ENCODE measurements around the gene CNTNAP2.
"Not testable (repeated sequence)": the region's sequence is repeated elsewhere in the genome, so short reads cannot be mapped to it uniquely, and the experiment has no call there.

CNTNAP2 gene

DNA sequence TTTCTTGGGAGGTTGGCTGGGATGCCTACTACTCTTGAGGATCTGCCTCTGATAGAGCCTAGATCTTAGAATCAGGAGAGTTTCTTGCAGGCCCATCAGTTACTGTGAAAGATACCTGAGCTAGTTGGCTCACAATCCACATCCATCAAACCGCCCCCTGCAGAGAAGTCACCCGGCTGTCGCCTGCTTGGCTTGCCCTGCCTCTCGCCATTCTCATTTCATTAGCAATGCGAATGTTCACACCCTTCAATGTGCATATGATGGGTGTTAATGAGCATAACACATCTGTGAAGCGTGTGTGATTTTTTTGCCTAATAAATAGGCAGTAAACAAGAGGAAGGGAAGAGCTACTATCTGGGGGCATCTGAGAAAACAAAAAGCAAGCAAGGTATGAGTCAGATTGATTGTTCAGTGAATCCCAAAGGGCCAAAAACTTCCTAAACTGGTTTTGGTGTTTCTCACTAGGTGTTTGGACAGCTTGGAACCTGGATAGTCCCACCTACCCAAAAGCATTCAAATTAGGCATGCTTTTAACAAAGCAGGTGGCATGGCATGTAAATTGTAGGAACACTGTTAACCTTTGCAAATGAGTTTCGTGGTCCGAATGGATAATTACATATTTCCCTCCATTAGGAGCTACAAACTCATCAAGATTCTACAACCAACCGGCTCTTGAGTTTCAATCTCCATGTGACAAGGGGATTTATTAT is 2201.7 kb downstream of the CNTNAP2 start:
- DNase-seq (ENCODE audit: low spot score), result no peak

DNA sequence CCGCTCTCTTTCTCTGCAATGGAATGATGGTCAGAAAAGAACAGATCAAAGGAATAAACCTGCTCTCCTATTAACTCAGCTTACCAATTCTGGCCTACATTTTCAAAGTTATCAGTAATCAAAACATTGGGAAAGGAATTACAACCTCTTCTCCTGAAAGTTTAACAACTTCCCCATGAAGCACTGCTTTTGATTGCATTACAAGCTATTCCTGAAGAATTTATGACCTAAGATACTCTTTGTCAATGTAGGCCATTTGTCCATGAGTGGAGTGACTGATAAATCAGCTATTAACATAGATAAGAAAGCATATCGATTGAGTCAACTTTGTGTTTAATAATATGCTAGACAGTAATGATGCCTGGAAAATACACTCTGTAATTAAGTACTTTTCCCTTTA is 2202.2 kb downstream of the CNTNAP2 start:
- DNase-seq (ENCODE audit: low spot score), result no peak

DNA sequence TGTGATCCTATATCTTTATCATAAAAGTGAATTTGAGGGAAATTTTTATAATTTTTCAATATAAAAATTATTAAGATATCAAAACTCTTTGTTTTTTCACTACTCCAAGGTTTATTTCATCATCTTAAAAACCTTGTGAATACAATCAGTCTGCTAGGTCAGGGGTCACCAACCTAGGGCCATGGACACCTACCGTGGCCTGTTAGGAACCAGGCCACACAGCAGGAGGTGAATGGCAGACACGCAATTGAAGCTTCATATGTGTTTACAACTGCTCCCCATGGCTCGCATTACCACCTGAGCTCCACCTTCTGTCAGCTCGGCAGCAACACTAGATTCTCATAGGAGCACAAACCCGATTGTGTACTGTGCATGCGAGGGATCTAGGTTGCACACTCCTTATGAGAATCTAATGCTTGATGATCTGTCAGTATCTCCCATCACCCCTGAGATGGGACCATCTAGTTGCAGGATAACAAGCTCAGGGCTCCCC is 2202.8 kb downstream of the CNTNAP2 start:
- DNase-seq (ENCODE audit: low spot score), result no peak

DNA sequence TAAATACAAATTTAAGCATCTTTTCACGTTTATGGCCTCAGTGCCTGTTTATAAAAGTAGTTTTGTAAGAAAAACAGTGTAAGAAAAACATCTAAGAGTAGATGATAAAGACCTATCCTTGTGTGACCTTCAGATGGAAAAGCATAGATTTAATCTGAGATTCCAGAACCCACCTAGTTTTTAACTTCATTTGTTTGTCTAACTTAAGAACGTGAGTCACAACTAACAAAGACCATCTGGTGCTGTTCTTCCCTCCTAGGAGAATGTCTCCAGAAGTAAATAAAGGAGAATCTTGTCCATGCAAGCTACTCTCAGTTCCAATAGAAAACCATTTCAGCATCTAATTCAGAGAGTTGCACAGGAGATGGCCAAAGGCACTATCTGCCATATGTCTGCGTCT is 2208.6 kb downstream of the CNTNAP2 start:
- no peak for DNase-seq (ENCODE audit: low spot score)

DNA sequence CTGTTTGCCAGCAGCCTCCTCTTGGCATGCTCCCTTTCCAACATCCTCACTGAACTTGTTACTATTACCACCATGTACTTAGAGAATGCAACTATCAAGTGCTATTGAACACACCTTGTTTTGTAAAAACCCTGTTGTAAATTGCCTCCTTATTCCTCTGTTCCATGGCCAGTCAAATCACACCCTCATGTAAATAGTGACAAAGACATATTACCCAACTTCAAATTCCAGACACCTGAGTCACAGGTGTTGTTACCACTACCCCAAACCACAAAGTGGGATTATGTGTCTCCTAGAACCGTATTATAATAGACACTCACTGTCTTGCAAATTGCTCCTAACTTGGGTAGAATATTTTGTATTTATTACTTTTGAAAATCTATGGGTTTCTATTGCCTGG is 2210.8 kb downstream of the CNTNAP2 start:
- DNase-seq (ENCODE audit: low spot score), result no peak

DNA sequence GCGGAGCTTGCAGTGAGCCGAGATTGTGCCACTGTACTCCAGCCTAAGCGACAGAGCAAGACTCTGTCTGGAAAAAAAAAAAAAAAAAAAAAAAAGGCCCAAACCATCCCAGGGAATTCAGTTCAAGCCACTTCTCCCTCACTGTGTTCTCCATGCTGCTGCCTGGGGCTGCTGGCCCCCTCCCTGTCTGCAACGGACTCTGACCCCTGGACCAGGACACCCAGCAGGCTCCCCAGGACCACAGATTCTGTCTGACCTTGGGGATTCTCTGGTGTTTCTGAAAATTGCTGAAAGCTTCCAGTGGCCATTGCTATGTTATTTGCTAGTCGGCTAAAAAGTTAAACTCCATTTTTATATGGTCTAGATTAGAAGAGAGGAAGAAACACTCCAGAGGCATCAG is 2212.3 kb downstream of the CNTNAP2 start:
- no peak for DNase-seq (ENCODE audit: low spot score)

DNA sequence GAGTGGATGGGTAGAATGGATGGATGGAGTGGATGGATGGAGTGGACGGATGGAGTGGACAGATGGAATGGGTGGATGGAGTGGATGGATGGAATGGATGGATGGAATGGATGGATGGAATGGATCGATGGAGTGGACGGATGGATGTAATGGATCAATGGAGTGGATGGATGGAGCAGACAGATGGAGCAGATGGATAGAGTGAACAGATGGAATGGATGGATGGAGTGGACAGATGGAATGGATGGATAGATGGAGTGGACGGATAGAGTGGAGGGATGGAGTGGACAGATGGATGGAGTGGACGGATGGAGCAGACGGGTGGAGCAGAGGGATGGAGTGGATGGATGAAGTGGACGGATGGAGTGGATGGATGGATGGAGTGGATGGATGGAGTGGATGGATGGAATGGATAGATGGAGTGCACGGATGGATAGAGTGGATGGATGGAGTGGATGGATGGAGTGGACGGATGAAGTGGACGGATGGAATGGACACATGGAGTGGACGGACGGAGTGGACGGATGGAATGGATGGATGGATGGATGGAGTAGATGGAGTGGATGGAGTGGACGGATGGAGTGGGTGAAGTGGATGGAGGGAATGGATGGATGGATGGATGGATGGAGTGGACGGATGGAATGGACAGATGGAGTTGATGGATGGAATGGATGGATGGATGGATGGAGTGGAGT is 2213.7 kb downstream of the CNTNAP2 start:
- no peak for DNase-seq (ENCODE audit: low spot score)

DNA sequence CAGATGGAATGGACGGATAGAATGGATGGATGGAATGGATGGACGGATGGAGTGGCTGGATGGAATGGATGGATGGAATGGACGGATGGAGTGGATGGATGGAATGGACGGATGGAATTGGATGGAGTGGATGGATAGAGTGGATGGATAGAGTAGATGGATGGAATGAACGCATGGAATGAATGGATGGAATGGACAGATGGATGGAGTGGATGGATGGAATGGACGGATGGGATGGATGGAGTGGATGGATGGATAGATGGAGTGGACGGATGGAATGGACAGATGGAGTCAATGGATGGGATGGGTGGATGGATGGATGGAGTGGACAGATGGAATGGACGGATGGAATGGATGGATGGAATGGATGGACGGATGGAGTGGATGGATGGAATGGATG is 2214.2 kb downstream of the CNTNAP2 start:
- DNase-seq (ENCODE audit: low spot score), result no peak

DNA sequence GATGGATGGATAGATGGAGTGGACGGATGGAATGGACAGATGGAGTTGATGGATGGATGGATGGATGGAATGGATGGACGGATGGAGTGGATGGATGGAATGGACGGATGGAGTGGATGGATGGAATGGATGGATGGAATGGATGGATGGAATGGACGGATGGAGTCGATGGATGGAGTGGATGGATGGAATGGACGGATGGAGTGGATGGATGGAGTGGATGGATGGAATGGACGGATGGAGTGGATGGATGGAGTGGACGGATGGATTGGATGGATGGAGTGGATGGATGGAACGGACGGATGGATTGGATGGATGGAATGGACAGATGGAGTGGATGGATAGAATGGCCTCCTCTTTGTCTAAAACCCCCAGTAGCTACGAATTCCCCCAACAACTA is 2214.9 kb downstream of the CNTNAP2 start:
- DNase-seq (ENCODE audit: low spot score), result not testable (repeated sequence)

DNA sequence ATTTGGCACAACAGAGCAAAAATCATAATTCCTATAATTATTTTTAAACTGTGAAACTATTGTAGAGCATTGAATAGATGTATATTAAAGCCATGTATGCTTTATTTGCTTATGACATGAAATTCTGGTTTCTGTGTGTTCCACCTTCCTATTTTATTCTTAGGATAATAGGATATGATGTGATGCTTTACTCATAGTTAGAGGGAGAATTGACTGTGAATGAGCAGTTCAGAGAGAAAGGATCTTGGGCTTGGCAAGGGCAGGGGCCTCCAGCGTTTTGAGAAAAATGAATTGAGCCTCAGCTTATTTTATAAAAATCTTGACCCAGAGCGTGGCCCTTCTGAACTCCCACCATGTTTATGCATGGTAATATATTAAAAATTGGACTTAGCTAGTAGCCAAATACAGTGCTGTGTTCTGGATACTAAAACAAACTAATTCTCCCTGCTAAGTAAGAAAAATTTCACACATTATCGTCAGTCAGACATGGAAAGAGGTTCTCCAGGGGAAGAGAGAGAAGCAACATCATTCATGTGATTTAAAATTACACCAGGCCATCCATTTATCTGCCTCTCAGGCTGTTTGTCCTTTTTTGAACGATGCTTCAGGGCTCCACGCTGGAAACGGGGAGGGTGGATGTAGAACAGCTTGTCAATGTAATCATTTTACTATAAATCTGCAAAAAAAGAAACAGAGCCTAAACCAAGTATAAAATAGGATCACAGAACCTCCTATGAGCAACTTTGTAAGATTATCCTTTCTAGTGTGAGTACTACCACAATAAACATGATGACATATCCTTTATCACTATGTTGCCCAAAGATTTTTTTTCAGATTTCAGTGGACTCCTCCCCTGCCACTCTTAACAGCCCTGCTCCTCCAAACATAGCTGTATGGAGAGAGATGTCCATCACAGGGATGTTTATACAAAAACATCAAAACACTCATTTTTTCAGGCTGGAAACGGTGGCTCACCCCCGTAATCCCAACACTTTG is 2215.9 kb downstream of the CNTNAP2 start:
- DNase-seq (ENCODE audit: low spot score), result no peak

DNA sequence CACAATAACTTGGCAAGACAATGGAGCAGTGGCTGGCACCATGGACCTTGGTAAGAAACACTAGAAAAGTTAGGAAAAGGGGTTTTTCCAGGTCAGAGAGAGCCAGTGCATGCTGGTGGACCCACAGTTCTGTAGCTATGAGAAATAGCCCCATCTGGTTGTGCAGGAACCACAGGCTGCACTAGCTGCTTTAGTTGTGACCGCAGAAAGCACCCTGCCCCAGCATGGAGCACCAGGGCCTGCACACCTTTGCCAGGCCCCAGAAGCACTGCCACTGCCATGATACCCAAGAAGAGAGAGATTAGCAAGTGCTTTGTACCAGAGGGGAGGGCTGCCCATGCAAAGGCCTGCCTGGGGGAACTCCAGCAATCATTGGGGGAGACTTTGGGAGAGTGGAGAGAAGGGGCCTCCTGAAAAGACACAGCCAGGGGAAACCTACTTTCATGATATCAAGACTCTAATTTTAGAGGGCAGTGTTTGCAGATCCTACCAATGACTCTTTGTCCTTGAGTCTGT is 2217.9 kb downstream of the CNTNAP2 start:
- no peak for DNase-seq (ENCODE audit: low spot score)

DNA sequence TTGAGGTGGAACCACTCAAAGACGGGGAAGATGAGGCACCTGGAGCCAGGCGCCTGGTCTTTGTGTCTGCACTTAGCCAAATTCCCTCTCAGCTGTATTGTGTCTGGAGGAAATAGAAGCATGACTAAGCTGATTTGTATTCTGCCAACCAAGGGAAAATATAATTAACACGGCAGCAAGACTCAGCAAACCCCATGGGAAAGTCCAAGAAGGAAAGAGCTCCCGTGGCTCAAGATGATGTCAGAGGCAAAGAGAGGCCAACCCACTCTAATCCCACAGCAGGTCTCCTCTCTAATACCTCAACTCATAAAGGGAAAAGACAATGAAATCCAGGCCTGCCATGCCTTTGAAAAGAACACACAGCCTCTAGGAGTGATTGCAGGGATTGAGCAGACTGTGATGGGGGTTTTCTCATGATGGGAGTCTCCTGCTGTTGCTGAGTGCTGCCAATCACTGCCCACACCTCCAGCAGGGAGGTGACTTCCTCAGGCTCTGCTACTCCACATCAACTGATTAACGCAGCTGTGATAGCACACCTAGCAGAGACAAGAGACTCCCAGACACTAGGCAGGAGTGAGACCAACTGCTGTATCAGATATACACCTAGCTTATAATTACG is 2218.5 kb downstream of the CNTNAP2 start:
- DNase-seq (ENCODE audit: low spot score), result no peak

DNA sequence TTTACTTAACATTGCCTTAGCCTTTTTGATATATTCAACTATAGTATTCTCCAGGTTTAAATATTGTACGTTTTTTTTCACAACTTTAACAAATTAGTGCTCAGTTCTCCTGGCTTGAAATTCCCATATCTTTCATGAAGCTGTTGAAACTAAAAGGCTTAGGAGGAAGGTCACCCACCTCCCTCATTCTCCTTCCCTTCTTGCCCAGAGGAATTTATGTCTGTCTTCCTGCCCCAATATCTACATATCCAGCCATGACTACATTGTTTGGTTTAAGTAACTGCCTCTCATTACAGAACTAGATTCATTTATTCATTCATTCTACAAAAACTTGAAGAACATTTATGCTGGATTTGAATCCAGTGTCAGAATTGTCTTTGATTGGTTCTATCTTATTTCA is 2219.2 kb downstream of the CNTNAP2 start:
- no peak for DNase-seq (ENCODE audit: low spot score)

DNA sequence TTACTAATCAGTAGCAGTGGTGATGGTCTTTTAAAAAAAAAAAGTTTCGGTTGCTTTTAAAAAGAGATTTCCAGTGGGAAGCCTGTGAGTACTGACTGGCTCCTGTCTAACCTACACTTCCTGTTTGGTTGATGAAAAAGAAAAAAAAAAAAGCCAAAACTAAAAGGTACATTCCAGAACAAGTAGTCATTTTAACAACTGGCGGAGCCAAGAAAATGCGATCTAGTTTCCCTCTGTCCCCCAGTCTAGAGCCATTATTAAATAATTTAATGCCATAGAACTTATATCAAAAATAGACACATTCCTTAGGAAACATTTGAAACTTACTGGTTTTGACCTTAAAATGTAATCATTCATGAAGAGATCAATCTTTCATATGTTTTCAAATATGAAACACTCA is 2219.8 kb downstream of the CNTNAP2 start:
- DNase-seq (ENCODE audit: low spot score), result no peak

DNA sequence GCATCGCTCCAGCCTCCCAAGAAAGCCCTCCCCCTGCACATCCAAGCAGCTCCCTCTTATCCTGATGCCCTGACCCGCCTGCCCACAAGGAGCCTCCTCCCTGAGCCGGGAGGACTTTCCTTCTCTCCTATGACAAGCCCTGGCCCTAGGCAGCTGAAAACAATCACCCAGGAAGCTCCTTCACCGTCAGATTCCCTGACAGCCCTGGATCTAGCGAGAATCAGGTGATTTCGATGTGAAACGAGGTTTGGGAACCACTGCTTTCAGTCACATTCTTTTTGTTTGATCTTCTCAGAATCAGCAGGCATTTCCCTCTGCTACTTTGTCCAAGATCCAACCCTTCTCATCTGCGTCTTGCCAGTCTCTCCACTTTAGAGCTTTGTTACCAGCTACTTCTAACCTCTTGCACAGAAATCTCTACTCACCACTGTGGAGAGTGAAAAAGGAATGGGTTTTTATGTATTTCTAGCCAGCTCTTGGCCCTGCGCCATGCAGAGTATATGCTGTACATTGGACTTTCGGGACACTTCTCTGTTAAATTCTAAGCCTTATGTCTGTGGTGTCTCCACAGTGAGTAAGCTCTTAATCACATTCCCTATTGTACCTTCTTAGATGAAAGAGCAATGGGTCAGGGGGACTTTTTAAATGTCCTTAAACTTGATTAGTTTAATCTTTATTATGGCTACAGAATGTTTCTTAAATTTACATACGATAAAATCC is 2220.8 kb downstream of the CNTNAP2 start:
- DNase-seq (ENCODE audit: low spot score), result no peak

DNA sequence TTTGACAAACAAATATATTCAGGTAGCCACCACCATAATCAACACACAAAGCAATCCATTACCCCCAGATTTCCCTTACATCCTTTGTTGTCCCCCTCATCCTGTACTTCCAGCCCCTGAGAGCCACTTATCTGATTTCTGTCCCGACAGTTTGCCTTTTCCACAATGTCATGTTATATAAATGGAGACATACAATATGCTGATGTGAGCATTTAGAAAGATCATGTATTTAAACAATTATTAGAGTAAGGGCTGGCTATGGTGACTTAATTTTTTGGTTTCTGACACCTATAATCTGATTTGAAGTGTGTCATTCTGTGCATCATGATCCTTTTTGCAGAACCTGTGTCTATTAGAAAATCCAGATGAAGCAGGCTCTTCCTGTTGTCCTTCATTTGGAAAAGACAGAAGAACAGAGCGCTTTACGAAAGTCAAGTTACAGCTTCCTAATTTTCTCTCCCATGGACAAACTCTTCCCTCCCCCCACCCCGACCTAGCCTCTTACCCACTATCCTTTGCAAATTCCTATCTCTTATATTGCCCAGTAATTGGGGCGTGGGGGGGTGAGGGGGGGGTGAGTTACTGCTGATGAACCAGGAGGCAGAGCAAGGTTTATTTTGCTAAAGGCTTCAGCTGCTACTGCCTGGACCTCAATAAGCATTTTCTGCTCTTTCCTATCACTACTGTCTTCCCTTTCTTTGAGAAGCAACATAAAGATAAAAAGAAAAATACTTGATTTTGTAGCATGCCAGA is 2221.6 kb downstream of the CNTNAP2 start:
- no peak for DNase-seq (ENCODE audit: low spot score)

DNA sequence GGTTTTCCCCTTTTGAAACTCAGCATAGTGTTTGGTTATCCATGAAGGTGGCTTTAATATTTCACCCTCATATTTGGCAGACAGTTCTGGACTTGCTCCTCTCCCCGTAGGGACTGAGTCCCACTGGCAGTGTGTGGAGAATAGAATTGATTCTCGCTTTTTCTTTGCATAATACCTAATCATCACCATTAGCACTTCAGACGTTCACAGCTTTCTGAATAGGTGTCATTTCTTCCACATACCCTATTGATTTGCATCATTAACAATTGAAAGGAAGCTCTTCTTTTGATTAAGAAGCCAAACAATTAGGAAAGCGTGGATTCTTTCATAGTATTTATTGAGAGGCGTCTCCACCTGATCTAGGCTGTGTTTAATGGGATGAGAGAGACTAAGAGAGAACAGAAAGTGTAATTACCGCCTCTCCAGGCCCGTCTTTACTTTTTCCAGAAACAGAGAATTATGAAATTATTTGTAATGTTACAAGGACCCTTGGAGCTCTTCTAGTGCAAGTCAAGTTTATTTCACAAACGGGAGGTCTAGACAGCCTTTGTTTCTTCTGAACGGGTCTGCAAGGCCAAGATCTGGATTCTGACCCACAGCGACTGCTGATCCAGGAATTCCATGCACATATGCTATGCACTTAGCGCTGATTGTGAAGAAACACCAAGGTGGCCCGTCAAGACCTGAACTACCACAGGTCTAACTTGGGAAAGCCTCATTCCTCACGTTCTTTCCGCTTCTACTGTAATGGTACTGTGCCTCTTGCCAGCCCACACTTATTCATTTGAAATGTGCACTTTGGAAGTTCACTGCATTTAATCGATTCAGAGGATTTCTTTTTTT is 2224.1 kb downstream of the CNTNAP2 start:
- no peak for DNase-seq (ENCODE audit: low spot score)

DNA sequence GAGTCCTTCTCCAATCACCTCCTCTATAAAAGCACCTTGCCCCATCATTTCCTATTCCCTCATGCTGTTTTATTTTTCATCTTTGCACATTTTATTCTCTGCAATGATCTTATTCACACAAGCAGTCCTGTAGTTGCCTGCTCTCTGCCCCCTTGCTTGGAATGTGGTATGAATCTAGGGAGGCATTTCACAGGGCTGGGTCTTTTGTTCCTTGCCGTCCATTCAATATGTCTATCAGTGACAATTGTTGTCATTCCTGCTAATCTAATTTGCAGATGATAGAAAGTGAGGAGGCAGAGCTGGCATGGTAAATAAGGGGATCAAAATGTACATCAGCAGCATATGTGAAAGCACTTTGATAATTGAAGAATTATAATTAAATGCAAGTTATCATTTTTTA is 2227.8 kb downstream of the CNTNAP2 start:
- no peak for DNase-seq (ENCODE audit: low spot score)

DNA sequence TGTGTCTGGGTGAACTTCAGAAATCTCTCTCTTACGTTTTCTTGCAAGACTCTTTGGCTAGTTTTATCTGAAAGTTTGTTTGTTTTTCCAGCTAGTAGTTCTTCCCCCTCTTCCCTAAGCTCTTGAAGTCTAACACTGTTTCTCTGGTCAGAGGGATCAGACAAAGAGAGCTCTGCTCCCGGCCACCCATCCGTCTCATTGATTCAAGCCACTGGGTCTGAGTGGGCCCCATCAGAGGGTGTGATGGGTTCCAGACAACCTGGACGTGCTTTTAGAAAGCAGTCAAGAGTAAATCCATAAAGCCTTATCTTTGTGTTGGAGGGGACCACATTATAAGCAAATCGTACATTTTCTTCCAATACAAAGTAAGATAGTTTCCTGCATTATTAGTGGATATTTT is 2231.4 kb downstream of the CNTNAP2 start:
- no peak for DNase-seq (ENCODE audit: low spot score)
